Body of pancreas (tissue), 4 donors: ENCODE data around the gene CT47C1.

Experiments used
- POLR2A ChIP-seq, 3 donors: fragments of 450-650 bp; IDR thresholded peaks; one replicate each; pipeline ENCODE4 v1.6.1; 2016; ENCODE audit warnings: antibody characterized with exemption in 3 of 3, mild to moderate bottlenecking in 2 of 3
- TF ChIP-seq, protein P1 (sequence below), 7 experiments: fragments of 450-650 bp in 4 of 7; fragments of 200-600 bp in 3 of 7; sonication (generic) in 3 of 7; IDR thresholded peaks; one replicate each; pipeline ENCODE4 v1.5.1; 2016 to 2019; ENCODE audit warnings: antibody characterized with exemption in 7 of 7

GRCh38 chrX:119095936-119096335 lies 23.1 kb downstream of the CT47C1 start:
- no peak for TF ChIP-seq POLR2A (IDR thresholded peaks at IDR 0.05)
- TF ChIP-seq, protein P1, sequence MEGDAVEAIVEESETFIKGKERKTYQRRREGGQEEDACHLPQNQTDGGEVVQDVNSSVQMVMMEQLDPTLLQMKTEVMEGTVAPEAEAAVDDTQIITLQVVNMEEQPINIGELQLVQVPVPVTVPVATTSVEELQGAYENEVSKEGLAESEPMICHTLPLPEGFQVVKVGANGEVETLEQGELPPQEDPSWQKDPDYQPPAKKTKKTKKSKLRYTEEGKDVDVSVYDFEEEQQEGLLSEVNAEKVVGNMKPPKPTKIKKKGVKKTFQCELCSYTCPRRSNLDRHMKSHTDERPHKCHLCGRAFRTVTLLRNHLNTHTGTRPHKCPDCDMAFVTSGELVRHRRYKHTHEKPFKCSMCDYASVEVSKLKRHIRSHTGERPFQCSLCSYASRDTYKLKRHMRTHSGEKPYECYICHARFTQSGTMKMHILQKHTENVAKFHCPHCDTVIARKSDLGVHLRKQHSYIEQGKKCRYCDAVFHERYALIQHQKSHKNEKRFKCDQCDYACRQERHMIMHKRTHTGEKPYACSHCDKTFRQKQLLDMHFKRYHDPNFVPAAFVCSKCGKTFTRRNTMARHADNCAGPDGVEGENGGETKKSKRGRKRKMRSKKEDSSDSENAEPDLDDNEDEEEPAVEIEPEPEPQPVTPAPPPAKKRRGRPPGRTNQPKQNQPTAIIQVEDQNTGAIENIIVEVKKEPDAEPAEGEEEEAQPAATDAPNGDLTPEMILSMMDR (IDR thresholded peaks at IDR 0.05), result no peak
